HepG2 (cell line): ENCODE results near the gene DHRS1. TPM values are rescaled to one million over a fixed set of nuclear protein-coding genes. Genes with fewer than 3 reads are reported as not detected.

ENCODE experiments used
- ATAC-seq: fragments of 200-7000 bp; cut with Tn5 transposase; 3 replicates; pipeline ENCODE4 v1.9.1; 2020; ENCODE audit warnings: mild to moderate bottlenecking, moderate library complexity
- BruUV-seq: library from RNA; stranded (reverse); fragments of 400-500 nt; replicated peaks from 2 replicates; lab custom pipeline; 2021; lab: Mats Ljungman, UMichigan
- CTCF ChIA-PET: fragments of 300-600 bp; formaldehyde crosslinking; extraction: SDS; loops from one replicate; lab custom pipeline; 2021; ENCODE audit warnings: low total read pairs, inconsistent platforms, low intra/inter-chr PET ratio; lab: Yijun Ruan, JAX
- POLR2A ChIA-PET: fragments of 350-600 bp; sonication (Branson Sonifier 250); formaldehyde crosslinking; loops from one replicate; lab custom pipeline; 2020; ENCODE audit warnings: antibody characterized with exemption, inconsistent platforms; lab: Yijun Ruan, JAX
- DNase-seq: peaks from one replicate; pipeline ENCODE4 v3.0.0-alpha.2; 2015; ENCODE audit warnings: low spot score
- FAIRE-seq: peaks from 3 replicates; lab custom pipeline; 2011; peaks lifted over from hg19 to GRCh38; lab: Jason Lieb, UNC
- H2AFZ ChIP-seq: one replicate; pipeline ENCODE4 v1.6.1; 2011; ENCODE audit warnings: low read length, inconsistent platforms
- H3K27ac ChIP-seq: fragments of 300-600 bp; 3 replicates; pipeline ENCODE4 v1.8.0; 2011; ENCODE audit warnings: mixed run types, mild to moderate bottlenecking, mixed read lengths, low read length, inconsistent platforms; ENCODE audit not compliant: insufficient read depth; ENCODE audit errors: extremely low read length
- H3K27me3 ChIP-seq, 2 experiments: fragments of 200-600 bp in 1 of 2; 2 replicates in 1 of 2; 3 replicates in 1 of 2; pipeline versions ENCODE4 v1.6.0 to v1.8.0; 2011; ENCODE audit warnings: low read length in 2 of 2, mild to moderate bottlenecking in 2 of 2, moderate library complexity in 2 of 2, inconsistent platforms in 1 of 2; ENCODE audit not compliant: insufficient read depth in 2 of 2, control insufficient read depth in 1 of 2
- H3K36me3 ChIP-seq, 2 experiments: fragments of 200-600 bp in 1 of 2; replicated peaks in 1 of 2; 2 replicates in 1 of 2; 3 replicates in 1 of 2; pipeline versions ENCODE4 v1.5.1 to v1.8.0; 2011; ENCODE audit warnings: low read length in 2 of 2, inconsistent platforms in 1 of 2; ENCODE audit not compliant: insufficient read depth in 2 of 2, control insufficient read depth in 1 of 2
- H3K4me1 ChIP-seq: 2 replicates; pipeline ENCODE4 v1.5.1; 2012; ENCODE audit warnings: low read length, inconsistent platforms; ENCODE audit not compliant: insufficient read depth
- H3K4me2 ChIP-seq: 2 replicates; pipeline ENCODE4 v1.6.0; 2011; ENCODE audit warnings: low read depth, low read length, inconsistent platforms
- H3K4me3 ChIP-seq, 3 experiments: fragments of 200-600 bp in 1 of 3; sonication (generic), shearing (Covaris generic) in 1 of 3; replicated peaks in 1 of 3; 2 replicates each; pipeline ENCODE4 v1.5.1; 2011 to 2016; ENCODE audit warnings: low read length in 3 of 3, inconsistent platforms in 2 of 3, low read depth in 2 of 3, mild to moderate bottlenecking in 2 of 3, control low read depth in 1 of 3, mixed read lengths in 1 of 3; ENCODE audit not compliant: insufficient read depth in 1 of 3
- H3K79me2 ChIP-seq: one replicate; pipeline ENCODE4 v1.6.1; 2011; ENCODE audit warnings: low read length, inconsistent platforms; ENCODE audit not compliant: insufficient read depth
- H3K9ac ChIP-seq: 2 replicates; pipeline ENCODE4 v1.6.0; 2011; ENCODE audit warnings: mild to moderate bottlenecking, low read depth, low read length, inconsistent platforms; ENCODE audit not compliant: insufficient read depth
- H3K9me3 ChIP-seq: 2 replicates; pipeline ENCODE4 v1.5.1; 2012; ENCODE audit warnings: mild to moderate bottlenecking, low read length
- H4K20me1 ChIP-seq: 2 replicates; pipeline ENCODE4 v1.6.0; 2011; ENCODE audit warnings: inconsistent platforms, mild to moderate bottlenecking, low read length, moderate library complexity; ENCODE audit not compliant: insufficient read depth
- ATF7-NPFF ChIP-seq: sonication (generic); formaldehyde crosslinking; IDR thresholded peaks from 2 replicates; pipeline ENCODE4 v1.8.1; 2023; ENCODE audit warnings: mild to moderate bottlenecking, low read depth, missing genetic modification reagents, moderate library complexity
- HNF4A ChIP-seq: sonication (generic); formaldehyde crosslinking; IDR thresholded peaks from 2 replicates; pipeline ENCODE4 v1.4.0; 2020; ENCODE audit warnings: missing genetic modification reagents
- KDM5A ChIP-seq: fragments of 200-600 bp; sonication (generic); IDR thresholded peaks from 2 replicates; pipeline ENCODE4 v1.7.0; 2018; ENCODE audit warnings: antibody characterized with exemption, mild to moderate bottlenecking, low read length, borderline replicate concordance
- LCORL ChIP-seq, 2 experiments: fragments of 450-650 bp in 1 of 2; sonication (generic) in 1 of 2; formaldehyde crosslinking in 1 of 2; IDR thresholded peaks; 2 replicates each; pipeline versions ENCODE4 v1.5.0 to v1.6.1; 2017 to 2020; ENCODE audit warnings: antibody characterized with exemption in 1 of 2, missing genetic modification reagents in 1 of 2
- MED8 ChIP-seq: sonication (generic); formaldehyde crosslinking; IDR thresholded peaks from 2 replicates; pipeline ENCODE4 v1.8.1; 2023; ENCODE audit warnings: mild to moderate bottlenecking, missing genetic modification reagents; ENCODE audit not compliant: insufficient replicate concordance
- PCBP2 ChIP-seq: fragments of 200-400 bp; formaldehyde crosslinking; optimal IDR thresholded peaks from 2 replicates; pipeline ENCODE3; 2018; ENCODE audit warnings: low read length, low read depth; ENCODE audit not compliant: poor library complexity, severe bottlenecking
- RBAK ChIP-seq: sonication (generic); formaldehyde crosslinking; IDR thresholded peaks from 2 replicates; pipeline ENCODE4 v1.5.1; 2020; ENCODE audit warnings: mild to moderate bottlenecking, missing genetic modification reagents
- TEAD2 ChIP-seq: sonication (generic); formaldehyde crosslinking; IDR thresholded peaks from 2 replicates; pipeline ENCODE4 v1.9.0; 2021; ENCODE audit warnings: missing genetic modification reagents
- ZNF17 ChIP-seq: sonication (generic); formaldehyde crosslinking; IDR thresholded peaks from 2 replicates; pipeline ENCODE4 v1.5.0; 2020; ENCODE audit warnings: mild to moderate bottlenecking, missing genetic modification reagents
- ZNF224 ChIP-seq: sonication (generic); formaldehyde crosslinking; IDR thresholded peaks from 2 replicates; pipeline ENCODE4 v1.5.0; 2020; ENCODE audit warnings: mild to moderate bottlenecking, missing genetic modification reagents
- ZNF3 ChIP-seq: IDR thresholded peaks from 2 replicates; pipeline ENCODE4 v1.7.0; 2017; ENCODE audit warnings: inconsistent platforms
- ZNF33B ChIP-seq: sonication (generic); formaldehyde crosslinking; IDR thresholded peaks from 2 replicates; pipeline ENCODE4 v1.5.1; 2020; ENCODE audit warnings: mild to moderate bottlenecking, missing genetic modification reagents
- ZNF354B ChIP-seq: sonication (generic); formaldehyde crosslinking; IDR thresholded peaks from 2 replicates; pipeline ENCODE4 v1.8.0; 2022; ENCODE audit warnings: mild to moderate bottlenecking, missing genetic modification reagents
- ZNF496 ChIP-seq: sonication (generic); formaldehyde crosslinking; IDR thresholded peaks from 2 replicates; pipeline ENCODE4 v1.8.1; 2023; ENCODE audit warnings: mild to moderate bottlenecking, moderate library complexity, missing genetic modification reagents; ENCODE audit not compliant: insufficient replicate concordance
- ZNF598 ChIP-seq: sonication (generic); formaldehyde crosslinking; IDR thresholded peaks from 2 replicates; pipeline ENCODE4 v1.5.1; 2020; ENCODE audit warnings: mild to moderate bottlenecking, missing genetic modification reagents, borderline replicate concordance
- ZNF773 ChIP-seq: sonication (generic); formaldehyde crosslinking; IDR thresholded peaks from 2 replicates; pipeline ENCODE4 v1.4.0; 2020; ENCODE audit warnings: missing genetic modification reagents, borderline replicate concordance
- WGBS: methylation state at CpG from one replicate; pipeline ENCODE4 v1.1.6; 2017; ENCODE audit warnings: low lambda C conversion rate; 5-methylcytosine and 5-hydroxymethylcytosine counted together
- in situ Hi-C: cut with HindIII; loops from 2 replicates; pipeline ENCODE4 v1.10.0; 2017; ENCODE audit warnings: low pct_unique_long_range_greater_than_20kb; ENCODE audit not compliant: extremely low pct_ligation_motif_present
- intact Hi-C: fragments of 100-400 bp; cut with micrococcal nuclease; formaldehyde crosslinking; loops from one replicate; pipeline ENCODE4 v1.10.0; 2022; ENCODE audit not compliant: unreplicated experiment
- polyA plus RNA-seq, 8 experiments: library from polyadenylated mRNA; depleted of rRNA in 3 of 8; stranded (reverse) in 7 of 8; unstranded in 1 of 8; fragments of >200 nt; fragmentation: Illumina TruSeq in 4 of 8; extraction: Trizol in 4 of 8; gene quantifications; 2 replicates each; pipeline versions ENCODE4 v1.2.1 to v1.2.3, GENCODE V29; 2011 to 2016; ENCODE audit warnings: low read depth in 4 of 8, missing spikeins in 1 of 8, mixed read lengths in 1 of 8; ENCODE audit not compliant: insufficient read depth in 1 of 8
- total RNA-seq, 5 experiments: library from RNA; depleted of rRNA; stranded (reverse); fragments of >200 nt; fragmentation: Illumina TruSeq; extraction: Trizol; gene quantifications; 2 replicates each; pipeline ENCODE4 v1.2.3, GENCODE V29; 2016; ENCODE audit warnings: low read depth in 1 of 5

The DHRS1 gene
- total and polyA plus RNA-seq, 2 of the 13 experiments (the other 11 are each of a cell fraction or from before 2014, with no cell fraction given): 49.8 to 60.8 TPM

DNA sequence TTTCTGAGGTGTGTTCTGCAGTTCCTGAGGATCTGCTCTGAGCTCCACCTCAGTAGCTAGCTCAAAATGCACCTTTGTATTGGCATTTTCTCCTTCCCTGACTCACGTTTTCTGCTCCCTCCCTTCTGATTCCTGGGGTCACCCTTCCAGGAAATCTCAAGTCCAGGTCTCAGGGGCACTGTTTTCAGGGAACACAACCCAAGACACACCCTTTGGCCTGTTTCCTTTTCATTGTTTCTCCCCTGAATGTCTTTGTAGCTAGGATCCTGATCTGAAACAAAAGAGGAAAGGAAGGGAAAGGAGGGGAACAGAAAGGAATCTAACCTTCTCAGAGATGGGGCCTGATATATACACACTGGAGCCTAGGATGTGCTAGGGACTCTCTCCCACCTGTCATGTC, 47.6 kb upstream of the DHRS1 start:
- Histone ChIP-seq H3K9me3 (no peaks in the 10 kb centered on the region), H3K4me1 (peaks cover 7% of the 10 kb centered on the region), H3K79me2 (no peaks in the 10 kb centered on the region), H2AFZ (no peak overlapping the region), H3K4me2 (no peak overlapping the region), H3K9ac (no peak overlapping the region), H3K27me3 (peaks cover 3 to 14% of the 10 kb centered on the region in 2 experiments; a peak in 2 of 5 replicates), H3K4me3 (no peak overlapping the region), H4K20me1 (no peaks in the 10 kb centered on the region), H3K36me3 (no peaks in the 10 kb centered on the region), H3K27ac (no peak overlapping the region)
- ChIA-PET POLR2A (interaction anchor here (1.7 kb wide), 1 partner anchor 83 kb away, joined by 5 read pairs; the partner anchor contains the start of gene KHNYN), CTCF (no interaction called here)
- FAIRE-seq (no peak), DNase-seq (no peak), ATAC-seq (no peak)
- 0% methylated on average over 1 of the region's 1 CpG for WGBS
- BruUV-seq: no TSS peak
- intact Hi-C loops: no loop called here
- TF ChIP-seq KDM5A: no peak
- peak; percentile 74 for TF ChIP-seq PCBP2
- in situ Hi-C loops: no loop called here

DNA sequence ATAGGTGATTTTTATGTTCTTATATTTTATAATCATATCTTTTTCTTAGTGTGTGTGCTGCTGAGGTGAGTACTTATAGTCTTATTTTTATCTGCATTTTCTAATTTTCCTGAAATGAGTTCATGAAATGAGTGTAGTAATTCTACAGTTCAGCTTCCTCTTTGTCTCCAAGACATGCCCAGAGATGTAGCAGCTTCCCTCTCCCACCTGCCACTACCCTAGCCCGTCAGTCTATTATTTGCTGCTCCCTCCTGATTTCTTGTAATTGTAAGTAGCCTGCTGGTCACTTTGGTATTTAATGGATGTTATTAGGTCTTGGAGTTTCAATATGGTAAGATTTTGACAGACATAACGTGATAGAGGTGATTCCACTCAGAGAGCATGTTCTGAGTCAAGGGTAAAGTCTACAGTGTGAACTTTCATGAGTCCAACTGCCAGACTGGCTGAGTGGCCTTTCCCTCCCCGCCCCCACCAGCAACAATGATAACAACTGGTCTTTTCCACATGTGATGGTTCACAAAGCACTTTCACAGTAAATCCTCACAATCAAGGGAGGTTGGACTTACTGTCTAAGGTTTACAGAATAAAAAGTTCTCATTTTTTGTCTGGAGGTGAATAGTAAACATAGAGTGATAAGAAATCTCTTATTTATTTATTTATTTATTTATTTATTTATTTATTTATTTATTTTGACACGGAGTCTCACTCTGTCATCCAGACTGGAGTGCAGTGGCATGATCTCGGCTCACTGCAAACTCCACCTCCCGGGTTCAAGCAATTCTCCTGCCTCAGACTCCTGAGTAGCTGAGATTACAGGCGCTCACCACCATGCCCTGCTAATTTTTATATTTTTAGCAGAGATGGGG, 44.4 kb upstream of the DHRS1 start:
- intact Hi-C loops (no loop called here), in situ Hi-C loops (no loop called here)
- Histone ChIP-seq H3K4me3 (no peak overlapping the region), H3K4me1 (peaks cover 7% of the 10 kb centered on the region), H3K27me3 (peaks cover 0 to 15% of the 10 kb centered on the region in 2 experiments; a peak in 1 of 5 replicates), H3K79me2 (no peaks in the 10 kb centered on the region), H3K4me2 (peak overlapping the region; percentile 41), H3K9ac (no peak overlapping the region), H3K27ac (no peak overlapping the region), H4K20me1 (no peaks in the 10 kb centered on the region), H2AFZ (no peak overlapping the region), H3K9me3 (no peaks in the 10 kb centered on the region), H3K36me3 (no peaks in the 10 kb centered on the region)
- POLR2A ChIA-PET: interaction anchor here (1.0 kb wide), 1 partner anchor 86 kb away, joined by 3 read pairs; the partner anchor contains the start of genes CBLN3 and KHNYN
- CTCF ChIA-PET: no interaction called here
- peak; percentile 66 for DNase-seq
- peak; percentile 67 for FAIRE-seq
- 19% methylated on average over 7 of the region's 7 CpGs for WGBS
- ATAC-seq: peak; percentile 78
- BruUV-seq: no TSS peak
- TF ChIP-seq HNF4A (CRISPR knock-in tag) (peak; percentile 86), ATF7-NPFF (CRISPR knock-in tag) (no peak), TEAD2 (no peak), LCORL (IDR thresholded peaks at IDR 0.05) (no peak), LCORL (CRISPR knock-in tag; IDR thresholded peaks at IDR 0.05) (peak; percentile 61; the same call in 1 of the 2 replicates), ZNF598 (CRISPR knock-in tag) (no peak), MED8 (no peak), ZNF354B (CRISPR knock-in tag) (no peak), ZNF17 (CRISPR knock-in tag) (no peak), ZNF224 (CRISPR knock-in tag) (no peak), ZNF496 (CRISPR knock-in tag) (no peak), ZNF773 (CRISPR knock-in tag) (no peak), ZNF33B (CRISPR knock-in tag) (0 out of 2 replicates have a peak, but pooled peaks have one; percentile 49), ZNF3 (CRISPR knock-in tag) (no peak), RBAK (CRISPR knock-in tag) (no peak)
